Measurements from ENCODE around the gene IFIT3.
"Not testable (repeated sequence)": the region's sequence is repeated elsewhere in the genome, so short reads cannot be mapped to it uniquely, and the experiment has no call there.

IFIT3 gene, protein sequence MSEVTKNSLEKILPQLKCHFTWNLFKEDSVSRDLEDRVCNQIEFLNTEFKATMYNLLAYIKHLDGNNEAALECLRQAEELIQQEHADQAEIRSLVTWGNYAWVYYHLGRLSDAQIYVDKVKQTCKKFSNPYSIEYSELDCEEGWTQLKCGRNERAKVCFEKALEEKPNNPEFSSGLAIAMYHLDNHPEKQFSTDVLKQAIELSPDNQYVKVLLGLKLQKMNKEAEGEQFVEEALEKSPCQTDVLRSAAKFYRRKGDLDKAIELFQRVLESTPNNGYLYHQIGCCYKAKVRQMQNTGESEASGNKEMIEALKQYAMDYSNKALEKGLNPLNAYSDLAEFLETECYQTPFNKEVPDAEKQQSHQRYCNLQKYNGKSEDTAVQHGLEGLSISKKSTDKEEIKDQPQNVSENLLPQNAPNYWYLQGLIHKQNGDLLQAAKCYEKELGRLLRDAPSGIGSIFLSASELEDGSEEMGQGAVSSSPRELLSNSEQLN

DNA sequence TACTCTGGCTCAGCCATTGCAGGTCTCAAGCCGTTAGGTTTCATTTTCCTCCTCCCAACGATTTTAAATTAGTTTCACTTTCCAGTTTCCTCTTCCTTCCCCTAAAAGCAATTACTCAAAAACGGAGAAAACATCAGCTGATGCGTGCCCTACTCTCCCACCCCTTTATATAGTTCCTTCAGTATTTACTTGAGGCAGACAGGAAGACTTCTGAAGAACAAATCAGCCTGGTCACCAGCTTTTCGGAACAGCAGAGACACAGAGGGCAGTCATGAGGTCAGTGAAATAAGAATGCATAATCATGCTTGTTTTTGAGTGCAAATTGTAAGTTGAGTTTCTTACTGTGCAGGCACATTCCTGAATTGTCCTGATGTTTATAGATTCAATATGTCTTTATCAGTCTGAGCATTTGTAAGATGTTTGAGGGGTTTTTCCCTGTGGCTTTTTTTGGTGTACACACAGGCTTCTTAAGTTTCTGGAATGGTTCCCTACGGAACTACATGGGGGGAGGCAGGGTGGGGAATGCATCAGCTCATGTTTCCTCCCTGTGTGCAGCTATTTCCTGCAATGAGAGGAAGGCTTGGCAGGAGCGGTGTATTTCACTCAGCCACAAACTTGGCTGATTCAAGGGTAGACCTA, at the start of gene IFIT3:
IFIT3 (plus strand) TSS at position 195 of the 639 bp plus-strand sequence; CDS start at position 272, 77 bp downstream.
- DNase-seq (ENCODE audit: low read depth in 2 of 2): no peak

DNA sequence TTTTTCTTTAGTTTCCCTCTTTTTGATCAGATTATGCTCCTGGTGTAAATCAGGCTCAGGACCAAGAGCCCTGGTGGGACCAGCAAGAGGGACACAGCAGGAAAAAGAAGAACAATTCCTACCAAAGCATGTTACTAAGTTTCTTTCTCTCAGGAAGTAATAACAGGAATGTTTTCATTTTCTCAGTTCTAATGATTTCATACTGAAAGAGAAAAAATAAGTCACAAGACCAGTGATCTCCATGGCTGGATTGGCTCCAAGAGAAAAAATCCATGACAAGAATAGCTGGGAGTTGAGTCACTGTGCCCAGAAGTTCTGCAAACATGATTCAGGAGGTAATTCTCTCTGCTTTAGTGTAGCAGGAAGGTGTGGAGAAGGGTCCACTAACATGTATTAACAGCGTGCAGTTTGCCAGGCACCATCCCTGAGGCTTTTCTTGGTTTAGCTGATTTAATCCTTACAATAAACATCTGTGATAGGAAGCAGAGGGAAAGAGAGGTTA, 49.7 kb upstream of the IFIT3 start:
- no peak for DNase-seq (ENCODE audit: low read depth in 2 of 2)

DNA sequence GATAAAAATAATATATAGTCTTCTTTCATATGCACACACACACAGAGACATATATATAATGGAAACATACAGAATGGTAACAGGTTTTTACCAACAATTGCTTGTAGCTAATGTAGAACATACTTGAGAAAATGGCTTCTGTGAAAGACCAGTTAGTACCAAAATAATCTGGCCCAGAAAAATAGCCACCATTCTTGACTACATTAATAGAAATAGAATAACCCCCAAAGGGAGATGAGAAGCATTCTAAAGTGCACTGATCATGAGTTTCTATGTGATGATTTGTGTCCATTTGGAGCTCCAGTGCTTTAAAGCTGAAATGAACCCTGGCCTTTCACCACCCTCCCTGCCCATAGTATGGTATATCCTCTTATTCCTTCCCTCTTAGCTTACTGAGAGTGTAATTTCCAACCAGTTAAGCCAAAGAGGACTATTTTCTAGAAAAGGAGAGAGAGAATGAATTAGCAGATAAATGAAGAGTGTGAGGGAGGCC, 48.9 kb upstream of the IFIT3 start:
- DNase-seq (ENCODE audit: low read depth in 2 of 2): no peak

DNA sequence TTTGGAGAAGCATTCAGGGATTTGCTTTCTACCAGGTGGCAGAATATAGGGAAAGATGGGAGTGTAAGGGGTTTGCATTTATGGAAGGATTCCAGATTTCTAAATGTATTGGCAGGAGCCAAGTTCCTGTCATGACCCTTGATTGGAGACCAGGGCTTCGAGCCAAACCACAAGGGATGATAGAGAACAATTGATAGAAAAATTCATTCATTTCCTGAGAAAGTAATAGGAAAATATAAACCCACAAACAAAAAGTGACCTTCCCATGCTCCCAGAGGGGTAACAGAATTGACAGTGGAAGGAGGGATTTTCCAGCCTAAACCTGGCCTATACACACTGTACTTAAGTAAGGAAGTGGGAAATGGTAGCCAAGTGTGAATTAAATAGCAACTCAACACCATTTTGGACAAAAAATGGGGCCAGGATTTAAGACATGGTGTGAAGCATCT, 48.4 kb upstream of the IFIT3 start:
- no peak for DNase-seq (ENCODE audit: low read depth in 2 of 2)

DNA sequence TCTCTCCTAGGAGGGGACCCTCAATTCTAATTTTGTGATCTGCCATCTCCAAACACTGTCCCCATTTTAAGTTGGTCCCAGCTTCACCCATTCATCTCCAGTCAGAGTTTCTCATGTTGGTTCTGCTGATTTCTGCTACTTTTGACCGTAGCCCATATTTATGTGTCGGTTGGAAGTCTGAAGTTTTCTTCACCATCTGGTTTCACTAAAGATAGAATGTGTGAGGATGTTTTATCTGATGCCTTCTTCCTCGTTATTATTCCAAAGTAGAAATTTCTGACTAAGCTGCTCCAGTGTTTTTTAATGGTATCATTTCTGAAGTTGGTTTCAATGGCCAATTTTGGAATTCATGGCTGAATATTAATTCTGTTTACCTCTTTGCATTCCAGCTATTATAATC, 47.3 kb upstream of the IFIT3 start:
- DNase-seq (ENCODE audit: low read depth in 2 of 2): no peak

DNA sequence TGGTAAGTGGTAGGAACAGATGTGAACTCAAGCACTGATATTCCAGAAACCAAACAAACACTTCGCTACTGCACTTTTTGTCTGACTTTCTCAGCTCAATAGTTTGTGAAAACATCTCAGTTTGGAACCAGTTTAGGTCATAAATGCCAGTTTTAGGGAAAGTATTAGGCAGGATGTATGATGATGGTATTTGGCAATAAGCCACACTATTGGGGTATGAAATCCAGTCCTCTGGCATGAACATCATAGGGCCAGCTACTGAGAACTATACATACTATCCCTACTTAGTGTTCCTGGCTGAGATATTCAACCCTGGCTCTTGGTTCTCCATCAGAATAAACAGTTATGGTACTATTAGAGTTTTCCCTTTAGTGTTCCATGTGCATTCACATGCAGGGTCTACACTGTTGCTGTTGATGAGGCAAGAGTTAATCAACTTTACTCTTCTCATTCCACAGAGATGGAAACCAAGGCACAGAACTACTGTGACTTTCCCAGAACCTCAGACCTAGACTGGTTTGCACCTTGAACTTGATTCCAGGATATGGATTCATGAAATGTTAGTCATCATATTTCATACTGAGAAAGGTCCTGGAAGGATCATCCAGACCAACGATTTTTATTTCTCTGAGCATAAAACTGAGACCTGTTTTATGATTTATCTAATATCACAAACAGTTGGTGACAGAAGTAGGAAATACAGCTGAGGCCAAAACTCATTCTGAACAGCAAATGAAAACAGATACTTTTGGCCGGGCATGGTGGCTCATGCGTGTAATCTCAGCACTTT, 46.0 kb upstream of the IFIT3 start:
- no peak for DNase-seq (ENCODE audit: low read depth in 2 of 2)

DNA sequence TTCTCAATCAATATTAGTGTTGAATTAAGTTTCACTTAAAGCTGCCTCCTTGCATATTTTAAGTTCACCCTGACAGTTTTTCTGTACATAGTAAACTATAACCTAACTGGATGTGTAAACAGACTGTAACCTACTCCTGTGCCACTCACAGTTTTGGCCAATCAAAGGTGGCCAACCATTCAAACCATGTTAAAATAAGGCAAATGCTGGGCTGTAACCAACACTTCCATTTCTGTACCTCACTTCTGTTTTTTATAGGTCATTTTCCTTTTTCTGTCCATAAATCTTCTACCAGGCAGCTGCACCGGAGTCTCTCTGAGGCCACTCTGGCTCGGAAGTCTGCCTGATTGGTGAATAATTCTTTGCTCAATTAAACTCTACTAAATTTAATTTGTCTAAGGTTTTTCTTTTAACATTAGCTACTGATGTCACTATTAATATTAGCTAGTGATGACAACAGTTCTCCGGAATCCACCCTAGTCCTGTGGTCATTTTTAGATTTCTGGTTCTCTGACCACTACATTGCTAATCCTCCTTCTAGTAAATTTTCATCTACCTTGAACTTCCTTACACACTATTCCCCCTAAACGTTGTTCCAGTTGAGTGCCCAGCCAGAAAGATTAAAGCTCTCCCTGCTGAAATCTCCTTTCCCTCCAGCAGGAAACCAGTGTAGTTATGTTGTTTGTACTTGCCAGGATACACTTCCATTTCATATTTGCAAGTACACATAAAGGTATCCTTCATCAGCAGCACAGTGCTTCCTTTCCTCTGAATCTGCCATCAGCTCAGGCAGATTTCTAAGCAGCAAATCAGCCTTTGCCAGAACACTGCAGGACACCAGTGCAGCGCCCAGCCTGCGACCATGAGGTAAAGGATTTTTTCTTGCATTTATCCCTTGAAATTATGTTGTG, 44.5 kb upstream of the IFIT3 start:
- no peak for DNase-seq (ENCODE audit: low read depth in 2 of 2)

DNA sequence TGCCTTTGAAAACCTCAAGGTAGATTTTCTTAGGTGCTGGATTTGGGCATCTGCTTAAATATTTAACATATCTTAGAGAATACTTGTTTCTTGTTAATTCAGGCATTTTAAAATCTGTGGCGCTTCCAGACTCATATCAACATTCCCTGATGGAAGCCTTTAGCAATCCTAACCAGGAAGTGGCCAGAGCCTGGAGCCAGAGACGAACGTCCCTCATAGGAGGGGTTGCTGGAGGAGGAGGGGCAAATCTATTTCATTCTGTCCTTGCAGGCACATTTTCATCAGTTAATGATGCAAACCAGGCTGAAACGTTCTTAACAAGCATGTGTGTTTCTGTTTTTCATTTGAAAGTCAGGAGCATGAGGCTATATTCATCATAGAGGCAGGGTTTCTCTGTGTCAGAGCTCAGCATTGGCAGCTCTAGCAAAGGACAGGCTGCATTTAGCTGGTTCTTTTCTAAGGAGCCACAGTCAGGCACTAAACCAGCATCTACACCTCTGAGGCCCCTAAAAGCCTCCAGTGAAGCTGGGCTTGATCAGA, 43.8 kb upstream of the IFIT3 start:
- DNase-seq (ENCODE audit: low read depth in 2 of 2): no peak

DNA sequence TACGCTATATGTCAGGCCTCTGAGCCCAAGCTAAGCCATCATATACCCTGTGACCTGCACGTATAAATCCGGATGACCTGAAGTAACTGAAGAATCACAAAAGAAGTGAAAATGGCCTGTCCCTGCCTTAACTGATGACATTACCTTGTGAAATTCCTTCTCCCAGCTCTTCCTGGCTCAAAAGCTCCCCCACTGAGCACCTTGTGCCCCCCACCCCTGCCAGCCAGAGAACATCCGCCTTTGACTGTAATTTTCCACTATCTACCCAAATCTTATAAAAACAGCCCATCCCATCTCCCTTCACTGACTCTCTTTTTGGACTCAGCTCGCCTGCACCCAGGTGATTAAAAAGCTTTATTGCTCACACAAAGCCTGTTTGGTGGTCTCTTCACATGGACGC, 43.1 kb upstream of the IFIT3 start:
- DNase-seq (ENCODE audit: low read depth in 2 of 2): not testable (repeated sequence)

DNA sequence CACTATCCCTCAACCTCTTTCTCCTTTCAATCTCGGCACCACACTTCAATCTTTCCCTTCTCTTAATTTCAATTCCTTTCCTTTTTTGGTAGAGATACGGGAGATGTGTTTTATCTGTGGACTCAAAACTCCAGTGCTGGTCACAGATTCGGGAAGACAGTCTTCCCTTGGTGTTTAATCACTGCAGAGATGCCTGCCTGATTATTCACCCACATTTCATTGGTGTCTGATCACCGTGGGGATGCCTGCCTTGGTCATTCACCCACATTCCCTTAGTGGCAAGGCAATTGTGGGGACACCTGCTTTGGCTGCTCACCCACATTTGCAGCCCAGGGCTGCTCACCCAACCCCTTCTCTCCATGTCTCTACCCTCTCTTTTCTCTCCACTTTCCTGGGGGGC, 42.5 kb upstream of the IFIT3 start:
- not testable (repeated sequence) for DNase-seq (ENCODE audit: low read depth in 2 of 2)

DNA sequence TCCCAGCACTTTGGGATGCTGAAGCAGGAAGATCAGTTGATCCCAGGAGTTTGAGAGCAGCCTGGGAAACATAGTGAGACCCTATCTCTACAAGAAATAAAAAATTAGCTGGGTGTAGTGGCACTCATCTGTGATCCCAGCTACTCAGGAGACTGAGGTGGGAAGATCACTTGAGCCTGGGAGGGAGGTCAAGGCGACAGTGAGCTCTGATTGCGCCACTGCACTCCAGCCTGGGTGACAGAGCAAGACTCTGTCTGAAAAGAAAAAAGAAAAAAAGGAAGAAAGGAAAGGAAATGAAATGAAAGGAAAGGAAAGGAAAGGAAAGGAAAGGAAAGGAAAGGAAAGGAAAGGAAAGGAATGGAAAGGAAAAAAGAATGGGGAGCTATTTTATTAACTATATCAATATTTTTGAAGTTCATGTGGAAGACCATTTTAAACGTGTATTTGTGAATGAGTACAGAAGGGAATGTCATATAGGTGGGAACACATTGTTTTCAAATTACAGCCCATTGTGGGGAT, 33.0 kb upstream of the IFIT3 start:
- DNase-seq (ENCODE audit: low read depth in 2 of 2): no peak

DNA sequence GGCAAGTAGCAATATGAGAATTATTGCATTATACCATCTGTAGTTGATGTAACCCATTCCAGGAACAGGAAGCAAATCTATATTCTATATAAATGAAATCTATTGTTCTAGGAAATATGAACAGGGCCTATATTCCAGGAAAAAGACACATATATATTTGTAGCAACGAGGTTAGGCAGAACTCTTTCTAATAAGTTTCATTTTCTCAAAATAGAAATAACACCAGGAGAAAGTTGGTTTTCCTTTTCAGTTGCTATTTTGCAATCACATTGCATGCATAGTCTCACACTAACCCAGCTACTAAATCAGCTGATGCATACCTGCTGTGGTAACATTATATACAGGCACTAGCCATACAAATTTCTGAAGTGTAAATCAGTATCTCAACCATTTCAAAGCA, 32.2 kb upstream of the IFIT3 start:
- DNase-seq (ENCODE audit: low read depth in 2 of 2): no peak

DNA sequence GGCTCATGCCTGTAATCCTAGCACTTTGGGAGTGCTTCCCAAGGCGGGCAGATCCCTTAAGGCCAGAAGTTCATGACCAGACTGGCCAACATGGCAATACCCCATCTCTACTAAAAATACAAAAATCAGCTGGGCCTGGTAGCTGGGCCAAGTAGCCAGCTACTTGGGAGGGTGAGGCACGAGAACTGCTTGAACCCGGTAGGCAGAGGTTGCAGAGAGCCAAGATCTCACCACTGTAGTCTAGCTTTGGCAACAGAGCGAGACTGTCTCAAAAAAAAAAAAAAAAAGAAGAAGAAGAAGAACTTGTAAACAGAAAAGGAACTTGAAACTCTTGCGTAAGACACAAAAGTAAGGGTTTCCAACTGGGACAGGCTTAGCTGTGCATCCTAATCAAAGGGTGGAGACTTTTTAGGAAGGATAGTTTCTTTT, 31.6 kb upstream of the IFIT3 start:
- DNase-seq (ENCODE audit: low read depth in 2 of 2): no peak

DNA sequence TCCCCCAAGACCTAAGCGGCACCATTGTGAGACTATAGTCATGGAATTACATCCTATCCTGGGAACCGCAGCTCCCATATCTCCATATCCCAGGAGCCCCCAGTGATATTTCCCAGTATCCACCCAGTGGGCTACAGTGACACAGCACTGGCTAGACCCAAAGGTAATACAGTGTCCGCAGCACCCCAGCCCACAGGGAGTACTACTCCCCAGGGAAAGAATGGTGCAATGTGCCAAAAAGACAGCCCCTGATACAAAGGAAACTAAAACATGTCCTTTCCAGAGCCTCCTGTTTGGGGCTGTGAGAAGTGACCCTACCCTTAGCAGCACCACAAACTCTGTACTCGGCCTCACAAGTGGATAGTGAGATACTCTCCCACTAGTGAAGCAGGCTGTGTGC, 30.4 kb upstream of the IFIT3 start:
- no peak for DNase-seq (ENCODE audit: low read depth in 2 of 2)

DNA sequence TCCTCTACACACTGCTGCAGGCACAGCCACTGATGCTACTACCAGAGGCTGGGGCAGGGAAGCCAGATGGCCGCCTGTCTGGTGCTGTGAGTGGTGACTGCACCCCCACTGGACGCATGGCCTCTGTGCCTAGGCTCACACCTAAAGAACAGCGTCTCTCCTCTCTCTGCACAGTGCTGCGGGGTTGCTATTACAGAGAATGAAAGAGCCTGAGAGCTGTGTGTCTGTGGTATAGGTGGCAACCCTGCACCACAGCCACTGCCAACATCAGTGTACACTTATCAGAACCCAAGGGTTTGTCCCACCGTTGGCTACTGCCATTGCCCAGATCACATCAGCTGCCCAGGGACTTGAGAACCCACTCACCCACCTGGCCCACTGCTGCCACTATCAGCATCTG, 30.0 kb upstream of the IFIT3 start:
- no peak for DNase-seq (ENCODE audit: low read depth in 2 of 2)

DNA sequence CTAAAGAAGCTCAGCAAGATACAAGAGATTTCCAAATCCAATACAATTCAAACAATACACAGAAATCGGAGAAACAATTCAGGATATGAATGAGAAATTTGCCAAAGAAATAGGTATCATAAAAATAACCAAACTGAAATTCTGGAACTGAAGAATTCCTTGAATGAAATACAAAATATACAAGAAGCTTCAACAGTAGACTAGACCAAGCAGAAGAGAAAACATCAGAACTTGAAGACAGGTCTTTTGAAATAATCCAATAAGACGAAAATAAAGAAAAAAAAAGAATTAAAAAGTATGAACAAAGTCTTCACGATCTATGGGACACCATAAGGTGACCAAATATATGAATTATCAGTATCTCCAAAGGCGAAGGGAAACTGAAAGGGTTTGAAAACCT, 28.8 kb upstream of the IFIT3 start:
- DNase-seq (ENCODE audit: low read depth in 2 of 2): no peak

DNA sequence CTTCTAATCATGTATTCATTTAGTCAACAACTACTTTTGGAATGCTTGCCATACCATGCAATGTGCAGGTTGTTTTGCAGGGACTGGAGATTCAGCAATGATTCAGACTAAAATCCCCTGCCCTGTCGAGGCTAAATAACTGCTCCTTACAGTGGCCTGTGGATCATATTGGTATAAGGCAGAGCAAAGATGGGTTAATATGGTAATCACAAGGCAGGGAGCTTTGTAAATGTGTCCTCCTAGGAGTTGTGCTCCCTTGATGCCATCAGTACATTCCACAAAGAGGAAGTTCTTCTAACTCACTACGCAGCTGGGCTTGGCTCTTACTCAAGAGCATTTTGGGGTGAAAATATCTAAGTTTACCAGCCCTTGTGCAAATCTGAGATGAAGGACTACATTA, 26.6 kb upstream of the IFIT3 start:
- DNase-seq (ENCODE audit: low read depth in 2 of 2): no peak

DNA sequence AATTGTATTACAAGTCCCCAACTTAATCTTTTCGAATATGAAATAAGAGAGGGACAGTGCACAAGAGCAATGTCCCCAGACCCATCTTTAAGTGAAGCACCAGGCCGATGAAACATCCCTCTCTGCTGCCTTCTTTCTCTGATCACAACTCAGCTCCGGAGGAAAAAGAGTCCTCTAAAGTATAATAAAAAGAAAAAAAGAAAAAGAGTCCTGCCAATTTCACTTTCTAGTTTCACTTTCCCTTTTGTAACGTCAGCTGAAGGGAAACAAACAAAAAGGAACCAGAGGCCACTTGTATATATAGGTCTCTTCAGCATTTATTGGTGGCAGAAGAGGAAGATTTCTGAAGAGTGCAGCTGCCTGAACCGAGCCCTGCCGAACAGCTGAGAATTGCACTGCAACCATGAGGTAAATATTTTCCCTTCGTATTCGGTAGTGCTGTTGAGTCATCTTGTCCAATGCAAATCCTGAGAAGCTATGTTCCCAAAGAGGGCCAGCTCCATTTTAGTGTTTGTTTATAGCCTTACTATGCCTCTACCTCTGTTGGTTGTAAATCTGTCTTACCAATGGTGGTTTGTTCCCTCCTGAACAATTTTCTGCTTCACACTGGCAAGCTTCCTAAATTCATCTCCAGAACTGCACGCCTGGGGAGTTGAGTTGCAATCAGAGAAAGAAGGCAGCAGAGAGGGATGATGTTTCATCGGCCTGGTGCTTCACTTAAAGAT, 25.9 kb upstream of the IFIT3 start, which contains the start of gene IFIT2:
IFIT2 (plus strand) TSS at position 326 of the 725 bp plus-strand sequence; CDS start at position 404, 78 bp downstream.
- no peak for DNase-seq (ENCODE audit: low read depth in 2 of 2)

DNA sequence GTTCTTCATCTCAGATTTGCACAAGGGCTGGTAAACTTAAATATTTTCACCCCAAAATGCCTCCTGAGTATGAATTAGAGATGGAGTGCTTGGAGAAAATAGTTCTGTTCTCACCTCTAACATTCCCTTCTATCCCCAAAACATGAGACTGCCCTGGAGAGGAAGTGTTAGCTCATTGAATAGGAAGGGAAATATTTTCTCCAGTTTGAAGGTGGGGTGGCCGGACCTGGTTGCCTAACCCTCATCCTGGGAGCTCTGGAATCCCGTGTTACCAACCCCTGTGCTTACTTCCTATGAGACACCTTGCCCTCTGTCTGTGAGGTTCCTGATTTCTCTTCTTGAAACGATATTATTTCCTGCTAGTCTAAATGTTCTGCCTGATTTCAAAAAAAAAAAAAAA, 25.2 kb upstream of the IFIT3 start:
- no peak for DNase-seq (ENCODE audit: low read depth in 2 of 2)

DNA sequence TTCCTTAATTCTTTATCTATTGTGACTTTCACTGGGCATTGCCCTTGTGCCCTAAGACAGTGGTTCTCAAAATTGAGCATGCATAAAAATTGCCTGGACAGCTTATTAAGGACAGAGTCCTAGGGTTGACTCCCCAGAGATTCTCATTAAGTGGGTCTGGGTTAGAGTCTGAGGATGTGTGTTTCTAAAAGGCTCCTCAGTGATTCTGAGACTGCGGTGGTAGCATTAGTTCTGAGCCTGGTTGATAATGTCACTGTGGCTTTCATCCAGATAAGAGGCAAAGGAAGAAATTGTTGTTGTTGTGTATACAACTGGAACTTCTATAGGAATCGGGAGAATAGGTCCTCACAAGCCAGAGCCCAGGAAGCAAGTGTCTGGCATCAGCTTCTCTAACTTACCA, 24.6 kb upstream of the IFIT3 start:
- no peak for DNase-seq (ENCODE audit: low read depth in 2 of 2)

Measured in stimulated activated CD4-positive, alpha-beta T cell treated with anti-CD3 and anti-CD28 coated beads, Interleukin-12 subunit alpha, Interleukin-12 subunit beta, amount 100 ng/mL, for 24 hours (primary cell).